VCaP (cell line): Measurements from ENCODE around the gene RDH13.
"Not testable (repeated sequence)": the region's sequence is repeated elsewhere in the genome, so short reads cannot be mapped to it uniquely, and the experiment has no call there.

Experiments
- H3K27ac ChIP-seq: fragments of 450-650 bp; 2 replicates; pipeline ENCODE4 v1.5.1; 2017
- TF ChIP-seq, protein P1 (sequence below): fragments of 450-650 bp; conservative IDR thresholded peaks from 2 replicates; pipeline ENCODE4 v1.5.1; 2017; ENCODE audit warnings: mild to moderate bottlenecking, moderate library complexity

RDH13 gene, protein sequence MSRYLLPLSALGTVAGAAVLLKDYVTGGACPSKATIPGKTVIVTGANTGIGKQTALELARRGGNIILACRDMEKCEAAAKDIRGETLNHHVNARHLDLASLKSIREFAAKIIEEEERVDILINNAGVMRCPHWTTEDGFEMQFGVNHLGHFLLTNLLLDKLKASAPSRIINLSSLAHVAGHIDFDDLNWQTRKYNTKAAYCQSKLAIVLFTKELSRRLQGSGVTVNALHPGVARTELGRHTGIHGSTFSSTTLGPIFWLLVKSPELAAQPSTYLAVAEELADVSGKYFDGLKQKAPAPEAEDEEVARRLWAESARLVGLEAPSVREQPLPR

DNA sequence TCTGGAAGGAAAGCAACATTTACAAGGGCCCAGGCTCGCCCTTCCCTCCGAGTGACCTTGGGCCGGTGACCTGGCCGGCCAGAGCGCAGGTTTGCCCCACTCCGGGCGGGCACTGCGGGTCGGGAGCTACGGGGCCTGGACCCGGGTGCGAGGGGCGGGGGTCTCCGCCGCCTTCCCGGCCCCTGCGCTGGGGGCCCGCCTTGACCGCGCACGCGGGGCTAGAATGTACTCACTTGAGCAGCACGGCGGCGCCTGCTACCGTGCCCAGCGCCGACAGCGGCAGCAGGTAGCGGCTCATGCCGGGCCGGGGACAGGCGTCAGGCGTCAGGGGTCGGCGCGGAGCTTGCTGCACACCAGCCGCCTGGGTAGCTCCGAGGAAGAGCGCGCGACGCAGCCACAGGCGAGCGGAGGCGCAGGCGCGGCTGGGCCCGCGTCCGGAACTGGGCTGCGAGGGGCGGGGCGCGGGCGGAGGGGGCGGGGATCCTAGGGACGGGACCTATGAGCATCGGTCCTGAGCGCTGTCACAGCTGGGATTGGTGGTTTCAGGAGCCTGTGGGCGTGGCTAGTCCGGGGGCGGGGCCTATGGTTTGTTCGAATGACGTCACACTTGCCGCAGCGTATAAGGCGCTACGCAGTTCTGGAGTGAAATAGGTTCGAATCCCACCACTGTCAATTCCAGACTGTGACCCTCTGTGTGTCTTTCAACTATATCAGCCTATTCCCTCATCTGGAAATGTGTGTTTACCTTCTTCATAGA lies at the start of gene RDH13:
Gene RDH13, minus strand, starts transcription at position 414 of the 757 bp plus-strand sequence. Its CDS starts 116 bp downstream, at position 298.
- peak within 1 kb of the TSS; percentile 86 for H3K27ac ChIP-seq
- TF ChIP-seq, protein P1, sequence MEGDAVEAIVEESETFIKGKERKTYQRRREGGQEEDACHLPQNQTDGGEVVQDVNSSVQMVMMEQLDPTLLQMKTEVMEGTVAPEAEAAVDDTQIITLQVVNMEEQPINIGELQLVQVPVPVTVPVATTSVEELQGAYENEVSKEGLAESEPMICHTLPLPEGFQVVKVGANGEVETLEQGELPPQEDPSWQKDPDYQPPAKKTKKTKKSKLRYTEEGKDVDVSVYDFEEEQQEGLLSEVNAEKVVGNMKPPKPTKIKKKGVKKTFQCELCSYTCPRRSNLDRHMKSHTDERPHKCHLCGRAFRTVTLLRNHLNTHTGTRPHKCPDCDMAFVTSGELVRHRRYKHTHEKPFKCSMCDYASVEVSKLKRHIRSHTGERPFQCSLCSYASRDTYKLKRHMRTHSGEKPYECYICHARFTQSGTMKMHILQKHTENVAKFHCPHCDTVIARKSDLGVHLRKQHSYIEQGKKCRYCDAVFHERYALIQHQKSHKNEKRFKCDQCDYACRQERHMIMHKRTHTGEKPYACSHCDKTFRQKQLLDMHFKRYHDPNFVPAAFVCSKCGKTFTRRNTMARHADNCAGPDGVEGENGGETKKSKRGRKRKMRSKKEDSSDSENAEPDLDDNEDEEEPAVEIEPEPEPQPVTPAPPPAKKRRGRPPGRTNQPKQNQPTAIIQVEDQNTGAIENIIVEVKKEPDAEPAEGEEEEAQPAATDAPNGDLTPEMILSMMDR, result no peak

DNA sequence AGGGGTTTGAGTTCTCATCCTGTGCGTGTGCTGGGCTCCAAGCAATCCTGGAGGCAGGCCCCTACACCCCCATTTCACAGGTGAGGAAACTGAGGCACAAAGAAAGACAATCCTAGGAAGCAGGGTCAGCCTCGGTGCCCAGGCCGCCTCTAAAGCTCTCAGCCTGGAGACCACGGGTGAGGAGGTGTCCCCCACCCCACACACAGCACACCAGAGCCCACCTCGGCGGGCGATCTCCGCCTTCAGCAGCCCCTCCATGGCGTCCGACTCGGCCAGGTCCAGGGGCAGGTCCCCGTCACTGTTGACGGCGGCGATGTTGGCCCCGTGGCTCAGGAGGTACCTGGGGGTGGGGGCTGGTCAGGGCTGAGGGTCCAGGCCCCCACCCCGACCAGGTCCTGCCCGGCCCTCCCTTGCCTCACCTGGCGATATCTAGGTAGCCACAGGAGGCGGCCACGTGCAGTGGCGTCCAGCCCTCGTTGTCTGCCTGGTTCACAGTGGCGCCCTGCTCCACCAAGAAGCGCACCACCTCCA lies 49.4 kb upstream of the RDH13 start:
- no peak overlapping the region for H3K27ac ChIP-seq
- TF ChIP-seq, protein P1, result no peak

DNA sequence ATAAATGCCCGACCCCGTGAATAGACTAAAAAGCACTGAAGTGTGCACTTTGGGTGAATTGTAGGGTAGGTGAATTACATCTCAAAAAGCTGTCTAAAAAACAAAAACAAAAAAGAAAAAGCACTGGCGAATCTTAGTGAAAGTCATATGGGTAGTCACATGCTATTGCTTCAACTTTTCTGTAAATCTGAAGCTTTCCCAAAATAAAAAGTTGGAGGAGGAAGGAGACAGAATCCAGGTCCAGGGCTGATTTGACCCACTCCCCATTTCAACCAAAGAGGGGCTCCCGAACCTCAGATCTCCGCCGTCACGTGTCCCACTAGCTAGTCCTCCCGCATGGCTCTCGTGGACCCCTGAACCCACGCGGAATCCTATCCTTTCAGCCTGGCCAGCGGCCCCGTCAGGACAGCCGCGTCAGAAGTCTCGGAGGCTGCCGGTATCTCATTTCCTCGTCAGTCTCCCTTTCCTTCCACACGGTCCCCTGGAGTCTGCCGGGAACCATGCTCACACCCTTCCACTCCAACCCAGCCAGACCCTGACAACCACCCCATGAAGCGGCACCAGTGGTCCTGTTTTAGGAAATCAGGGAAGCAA lies 48.4 kb upstream of the RDH13 start:
- TF ChIP-seq, protein P1, result no peak

DNA sequence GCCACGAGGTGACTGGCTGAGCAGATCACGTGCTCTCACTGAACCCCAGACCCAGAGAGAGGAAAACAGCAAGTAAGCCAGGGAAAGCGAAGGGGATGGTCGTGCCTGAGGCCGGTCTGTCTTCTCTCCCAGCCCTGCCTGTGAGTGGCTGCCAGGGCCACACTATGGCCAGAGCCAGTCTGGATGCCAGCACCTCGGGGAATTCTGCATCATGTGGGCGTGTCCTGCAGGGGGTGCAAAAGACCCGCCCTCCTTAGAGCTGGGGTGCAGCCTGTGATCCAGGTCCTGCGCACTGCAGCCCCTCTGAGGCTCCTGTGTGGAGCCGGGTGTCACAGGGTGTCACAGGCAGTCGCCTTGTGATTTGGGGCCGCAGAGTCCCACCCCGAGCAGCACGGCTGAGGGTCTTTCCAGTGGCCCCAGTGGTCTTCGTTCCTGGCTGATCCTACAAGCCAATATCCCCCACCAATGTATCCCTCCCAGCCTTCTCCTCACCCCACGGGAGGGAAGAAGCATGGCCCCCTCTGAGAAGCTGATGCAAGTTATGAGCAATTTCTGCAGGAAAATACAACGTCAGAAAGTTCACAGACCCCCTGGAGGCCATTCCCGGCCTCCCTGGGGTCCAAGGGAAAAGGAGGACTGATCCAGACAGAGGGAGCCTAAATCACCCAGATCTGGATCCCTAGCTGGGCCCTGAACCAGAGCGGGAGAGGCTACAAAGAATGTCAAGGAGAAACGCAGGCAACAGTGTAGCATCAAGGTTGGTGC lies 46.8 kb upstream of the RDH13 start:
- TF ChIP-seq, protein P1, result no peak
- H3K27ac ChIP-seq, result no peak overlapping the region

More for the DNA sequence above, 48.4 kb upstream of the RDH13 start:
- no peak overlapping the region for H3K27ac ChIP-seq

DNA sequence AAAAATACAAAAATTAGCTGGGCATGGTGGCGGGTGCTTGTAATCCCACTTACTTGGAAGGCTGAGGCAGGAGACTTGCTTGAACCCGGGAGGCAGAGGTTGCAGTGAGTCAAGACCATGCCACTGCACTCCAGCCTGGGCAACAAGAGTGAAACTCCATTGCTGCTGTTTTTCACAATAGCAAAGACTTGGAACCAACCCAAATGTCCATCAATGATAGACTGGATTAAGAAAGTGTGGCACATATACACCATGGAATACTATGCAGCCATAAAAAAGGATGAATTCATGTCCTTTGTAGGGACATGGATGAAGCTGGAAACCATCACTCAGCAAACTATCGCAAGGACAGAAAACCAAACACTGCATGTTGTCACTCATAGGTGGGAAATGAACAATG lies 44.3 kb upstream of the RDH13 start:
- H3K27ac ChIP-seq, result not testable (repeated sequence)

DNA sequence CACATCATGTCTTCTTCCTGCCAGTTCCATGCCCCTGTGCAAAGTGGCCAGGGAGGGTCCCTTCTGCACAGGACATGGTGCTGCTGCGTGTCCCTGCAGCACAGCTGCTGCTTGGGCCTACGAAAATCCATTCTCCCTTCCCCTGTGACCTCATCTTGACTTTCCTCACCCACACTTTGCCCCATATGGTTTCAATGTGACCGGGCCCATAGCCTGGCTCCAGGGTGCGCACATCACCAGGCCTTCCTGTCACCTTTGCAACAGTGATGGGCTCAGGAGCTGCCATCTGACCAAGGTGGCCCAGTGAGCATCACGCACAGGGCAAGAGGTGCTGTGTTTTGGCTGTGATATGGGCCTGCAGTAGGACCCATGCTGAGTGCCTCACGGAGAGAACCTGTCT lies 43.6 kb upstream of the RDH13 start:
- no peak overlapping the region for H3K27ac ChIP-seq
- TF ChIP-seq, protein P1, result no peak

DNA sequence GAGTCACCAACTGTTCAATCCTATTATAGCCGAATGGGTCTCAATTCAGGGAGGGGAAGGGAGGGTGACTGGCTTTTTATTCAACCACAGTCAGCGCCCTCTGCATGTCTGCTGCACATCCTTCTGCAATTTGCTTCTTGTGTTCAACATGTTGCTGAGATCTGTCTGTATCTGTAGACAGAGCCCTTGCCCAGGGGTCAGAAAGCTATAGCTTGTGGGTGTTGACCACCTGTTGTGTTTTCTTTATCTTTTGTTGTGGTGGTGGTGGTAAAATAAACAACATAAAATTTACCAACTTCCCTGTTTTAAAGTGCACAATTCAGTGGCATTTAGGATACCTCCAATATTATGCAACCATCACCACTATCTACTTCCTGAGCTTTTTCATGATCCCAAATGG lies 42.3 kb upstream of the RDH13 start:
- TF ChIP-seq, protein P1, result no peak

More for the DNA sequence above, 42.3 kb upstream of the RDH13 start:
- H3K27ac ChIP-seq, result no peak overlapping the region
